AG04450 (cell line): ENCODE measurements around the gene CTU1. TPM values are rescaled to one million over a fixed set of nuclear protein-coding genes. Genes with fewer than 3 reads are reported as not detected.

Experiments
- CTCF ChIA-PET: fragments of 300-600, 350-600 bp; formaldehyde crosslinking; extraction: SDS; loops from one replicate; lab custom pipeline; 2022; ENCODE audit warnings: antibody characterized with exemption, inconsistent platforms; lab: Charles Lee
- POLR2A ChIA-PET: fragments of 350-600 bp; formaldehyde crosslinking; extraction: SDS; loops from one replicate; lab custom pipeline; 2021; ENCODE audit warnings: antibody characterized with exemption, inconsistent platforms; lab: Yijun Ruan, JAX
- DNase-seq: peaks from one replicate; pipeline ENCODE4 v3.0.0-alpha.2; 2011; ENCODE audit warnings: low read depth, low spot score
- H3K27ac ChIP-seq: one replicate; pipeline ENCODE4 v1.5.1; 2012; ENCODE audit warnings: low read depth, low read length, control low read depth
- H3K27me3 ChIP-seq: one replicate; pipeline ENCODE4 v1.6.0; 2012; ENCODE audit warnings: low read length; ENCODE audit not compliant: control insufficient read depth, insufficient read depth
- H3K4me3 ChIP-seq: 2 replicates; pipeline ENCODE4 v1.5.1; 2011; ENCODE audit warnings: mild to moderate bottlenecking, low read depth, low read length, control low read depth
- H3K9me3 ChIP-seq: 2 replicates; pipeline ENCODE4 v1.5.1; 2012; ENCODE audit warnings: low read length; ENCODE audit not compliant: control insufficient read depth, insufficient read depth
- polyA plus RNA-seq: library from polyadenylated mRNA; depleted of rRNA; stranded (reverse); fragments of >200 nt; gene quantifications from 2 replicates; pipeline ENCODE4 v1.2.3, GENCODE V29; 2011
- TF ChIP-seq, protein P1 (sequence below): IDR thresholded peaks from 2 replicates; pipeline ENCODE4 v1.5.1; 2011; ENCODE audit warnings: low read depth, low read length, control low read depth, inconsistent platforms

Gene CTU1
- polyA plus RNA-seq, 1 experiment = 1.7 TPM

- peak overlapping the region; percentile 95 for H3K4me3 ChIP-seq
- peak overlapping the region; percentile 70 for H3K27ac ChIP-seq
- TF ChIP-seq, protein P1, sequence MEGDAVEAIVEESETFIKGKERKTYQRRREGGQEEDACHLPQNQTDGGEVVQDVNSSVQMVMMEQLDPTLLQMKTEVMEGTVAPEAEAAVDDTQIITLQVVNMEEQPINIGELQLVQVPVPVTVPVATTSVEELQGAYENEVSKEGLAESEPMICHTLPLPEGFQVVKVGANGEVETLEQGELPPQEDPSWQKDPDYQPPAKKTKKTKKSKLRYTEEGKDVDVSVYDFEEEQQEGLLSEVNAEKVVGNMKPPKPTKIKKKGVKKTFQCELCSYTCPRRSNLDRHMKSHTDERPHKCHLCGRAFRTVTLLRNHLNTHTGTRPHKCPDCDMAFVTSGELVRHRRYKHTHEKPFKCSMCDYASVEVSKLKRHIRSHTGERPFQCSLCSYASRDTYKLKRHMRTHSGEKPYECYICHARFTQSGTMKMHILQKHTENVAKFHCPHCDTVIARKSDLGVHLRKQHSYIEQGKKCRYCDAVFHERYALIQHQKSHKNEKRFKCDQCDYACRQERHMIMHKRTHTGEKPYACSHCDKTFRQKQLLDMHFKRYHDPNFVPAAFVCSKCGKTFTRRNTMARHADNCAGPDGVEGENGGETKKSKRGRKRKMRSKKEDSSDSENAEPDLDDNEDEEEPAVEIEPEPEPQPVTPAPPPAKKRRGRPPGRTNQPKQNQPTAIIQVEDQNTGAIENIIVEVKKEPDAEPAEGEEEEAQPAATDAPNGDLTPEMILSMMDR = no peak
- POLR2A ChIA-PET = no interaction called here
- CTCF ChIA-PET = interaction anchor here (1.0 kb wide), 2 partner anchors 13 to 86 kb away, joined by 3 read pairs; no protein-coding TSS in a partner anchor
- DNase-seq = no peak
- H3K27me3 ChIP-seq = peaks cover 4% of the 10 kb centered on the region
- H3K9me3 ChIP-seq = no peaks in the 10 kb centered on the region
These were observed 673 bp downstream of the CTU1 start for GRCh38 chr19:51107406-51108065.

GRCh38 chr19:51103926-51104341, 4.3 kb downstream of the CTU1 start:
- no peak for DNase-seq
- TF ChIP-seq, protein P1 = no peak
- no peak overlapping the region for H3K27ac ChIP-seq
- no peaks in the 10 kb centered on the region for H3K27me3 ChIP-seq
- CTCF ChIA-PET = interaction anchor here (0.7 to 1.6 kb wide), 2 partner anchors 9 to 669 kb away, joined by 3 to 14 read pairs; no protein-coding TSS in a partner anchor
- POLR2A ChIA-PET = no interaction called here
- no peak overlapping the region for H3K4me3 ChIP-seq
- no peaks in the 10 kb centered on the region for H3K9me3 ChIP-seq

DNA sequence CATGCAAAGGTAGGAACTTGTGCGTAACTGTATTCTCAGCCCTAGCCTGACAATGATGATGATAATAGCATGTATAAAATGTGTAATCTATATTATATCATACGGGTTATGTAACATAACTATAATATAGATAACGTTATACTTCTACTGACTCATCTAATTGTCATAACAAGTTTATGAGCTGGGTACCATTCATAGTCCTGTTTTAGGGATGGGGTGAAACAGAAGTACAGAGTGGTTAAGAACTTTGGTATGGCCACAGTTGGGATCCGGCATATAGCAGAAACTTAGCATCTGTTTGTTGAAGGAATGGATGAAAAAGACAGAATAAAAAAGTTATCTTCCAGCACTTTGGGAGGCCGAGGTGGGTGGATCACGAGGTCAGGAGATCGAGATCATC, 5.2 kb downstream of the CTU1 start:
- H3K27ac ChIP-seq = no peak overlapping the region
- no peaks in the 10 kb centered on the region for H3K27me3 ChIP-seq
- H3K9me3 ChIP-seq = no peaks in the 10 kb centered on the region
- ChIA-PET POLR2A (no interaction called here), CTCF (interaction anchor here (1.6 kb wide), 1 partner anchor 8 kb away, joined by 14 read pairs; no protein-coding TSS in a partner anchor)
- no peak overlapping the region for H3K4me3 ChIP-seq
- DNase-seq = no peak
- TF ChIP-seq, protein P1 = no peak

GRCh38 chr19:51101171-51101865, 6.9 kb downstream of the CTU1 start:
- H3K9me3 ChIP-seq = no peaks in the 10 kb centered on the region
- POLR2A ChIA-PET = no interaction called here
- DNase-seq = no peak
- no peak overlapping the region for H3K27ac ChIP-seq
- CTCF ChIA-PET = interaction anchor here (0.6 to 1.6 kb wide), 3 partner anchors 84 to 930 kb away, joined by 3 to 5 read pairs (median 3); no protein-coding TSS in a partner anchor
- TF ChIP-seq, protein P1 = no peak
- H3K27me3 ChIP-seq = no peaks in the 10 kb centered on the region
- H3K4me3 ChIP-seq = no peak overlapping the region

DNA sequence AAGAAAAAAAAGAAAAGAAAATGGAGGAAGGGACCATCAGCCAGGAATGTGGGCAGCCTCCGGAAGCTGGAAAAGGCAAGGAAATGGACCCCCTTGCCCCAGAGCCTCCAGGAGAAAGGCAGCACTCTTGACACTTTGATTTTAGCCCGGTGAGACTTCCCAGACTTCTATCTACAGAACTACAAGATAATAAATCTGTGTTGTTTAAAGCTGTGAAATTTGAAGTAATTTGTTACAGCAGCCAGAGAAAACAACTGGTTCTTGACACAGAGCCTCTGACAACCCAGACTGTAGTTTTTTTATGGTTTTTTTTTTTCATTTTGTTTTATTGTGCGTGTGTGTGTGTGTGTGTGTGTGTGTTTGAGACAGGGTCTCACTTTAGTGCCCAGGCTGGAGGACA, 7.6 kb downstream of the CTU1 start:
- H3K4me3 ChIP-seq = no peak overlapping the region
- DNase-seq = no peak
- ChIA-PET CTCF (interaction anchor here (0.6 to 1.6 kb wide), 3 partner anchors 83 to 929 kb away, joined by 3 to 5 read pairs (median 3); no protein-coding TSS in a partner anchor), POLR2A (no interaction called here)
- H3K27me3 ChIP-seq = no peaks in the 10 kb centered on the region
- TF ChIP-seq, protein P1 = no peak
- no peak overlapping the region for H3K27ac ChIP-seq
- no peaks in the 10 kb centered on the region for H3K9me3 ChIP-seq
